Kidney (tissue), 14 donors: ENCODE data around the gene ARNT2. TPM values are rescaled to one million over a fixed set of nuclear protein-coding genes. Genes with fewer than 3 reads are reported as not detected.

ENCODE experiments used
- DNase-seq, 5 donors: peaks; one replicate each; pipeline ENCODE4 v3.0.0-alpha.2; 2013 to 2020
- FAIRE-seq: peaks from 2 replicates; lab custom pipeline; 2012; peaks lifted over from hg19 to GRCh38; lab: Jason Lieb, UNC
- H3K27ac ChIP-seq, 2 donors: one replicate each; pipeline ENCODE4 v1.7.0; 2013; ENCODE audit warnings: low read depth in 2 of 2, low read length in 2 of 2, inconsistent platforms in 1 of 2
- H3K27me3 ChIP-seq: one replicate; pipeline ENCODE4 v1.7.1; 2013; ENCODE audit warnings: low read length, inconsistent platforms; ENCODE audit not compliant: control insufficient read depth, insufficient read depth
- H3K36me3 ChIP-seq, 3 donors: one replicate each; pipeline versions ENCODE4 v1.7.0 to v1.7.1; 2013; ENCODE audit warnings: low read length in 3 of 3, control low read depth in 1 of 3, inconsistent platforms in 1 of 3; ENCODE audit not compliant: insufficient read depth in 3 of 3, control insufficient read depth in 2 of 3
- H3K4me1 ChIP-seq, 3 donors: one replicate each; pipeline versions ENCODE4 v1.7.0 to v1.7.1; 2013; ENCODE audit warnings: low read length in 3 of 3, inconsistent platforms in 1 of 3, low read depth in 1 of 3; ENCODE audit not compliant: control insufficient read depth in 2 of 3, insufficient read depth in 2 of 3
- H3K4me3 ChIP-seq, 3 donors: one replicate each; pipeline versions ENCODE4 v1.7.0 to v1.8.1; 2013; ENCODE audit warnings: low read length in 3 of 3, control low read depth in 1 of 3, inconsistent platforms in 1 of 3
- H3K9ac ChIP-seq, 3 donors: one replicate each; pipeline versions ENCODE4 v1.7.0 to v1.7.1; 2013; ENCODE audit warnings: low read length in 3 of 3, control low read depth in 1 of 3, inconsistent platforms in 1 of 3
- H3K9me3 ChIP-seq, 3 donors: one replicate each; pipeline versions ENCODE4 v1.7.0 to v1.7.1; 2013; ENCODE audit warnings: low read length in 3 of 3, control low read depth in 1 of 3, inconsistent platforms in 1 of 3; ENCODE audit not compliant: control insufficient read depth in 2 of 3, insufficient read depth in 1 of 3
- intact Hi-C: fragments of 100-400 bp; cut with DNase I; formaldehyde crosslinking; loops from one replicate; pipeline ENCODE4 v1.11.1; 2022
- polyA plus RNA-seq: library from polyadenylated mRNA; stranded (reverse); fragments of 350-450 nt; fragmentation: Illumina TruSeq; extraction: RNeasy Lipid Tissue Mini Kit (QIAGEN cat#74804); gene quantifications from one replicate; pipeline ENCODE4 v1.2.3, GENCODE V29; 2014; ENCODE audit warnings: low read depth, low replicate concordance; ENCODE audit not compliant: insufficient read depth
- total RNA-seq: library from RNA; stranded (reverse); fragmentation: NEBNext Ultra II Directional; extraction: Animal tissue kit (Norgen Biotek cat#: 25700); gene quantifications from one replicate; pipeline ENCODE4 v1.2.1, GENCODE V29; 2021
- TF ChIP-seq, protein P1 (sequence below): IDR thresholded peaks from 3 replicates; pipeline ENCODE4 v1.5.1; 2012; ENCODE audit warnings: mild to moderate bottlenecking, moderate library complexity, borderline replicate concordance; ENCODE audit not compliant: insufficient read depth; ENCODE audit errors: extremely low read depth
- donor health status: control.
- donor health status: control.
- donor health status: control.
- donor health status: control.
- donor health status: control.
- donor health status: DM: yes; HTN: yes; CAD: no.
- donor health status: Normal renal cell carcinoma (clear cell type).

The ARNT2 gene
- total and polyA plus RNA-seq, 2 donors from 2014 or later, result 12.2 to 38.2 TPM

DNA sequence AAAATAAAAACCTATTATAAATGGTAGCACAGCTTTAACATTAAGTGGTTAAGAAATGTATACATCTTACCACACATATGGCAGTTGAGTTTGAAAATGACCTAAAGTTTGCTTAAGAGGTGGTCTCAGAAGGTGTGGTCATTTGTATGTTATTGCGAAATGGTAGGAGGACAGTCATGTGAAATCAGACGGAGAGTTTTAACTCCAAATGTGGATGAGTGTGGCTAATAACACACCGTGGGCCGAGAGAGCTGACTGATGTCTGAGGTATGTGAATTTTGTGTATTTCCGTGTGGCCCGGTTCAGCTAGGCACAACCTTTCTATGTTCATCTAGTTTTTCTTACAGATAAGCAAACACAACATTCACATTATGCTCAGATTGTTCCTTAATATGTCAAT is 71.9 kb downstream of the ARNT2 start:
- Histone ChIP-seq H3K36me3 (peaks cover 0 to 4% (median 2%) of the 10 kb centered on the region in 3 donors), H3K27me3 (no peaks in the 10 kb centered on the region), H3K27ac (no peak overlapping the region), H3K9me3 (no peaks in the 10 kb centered on the region), H3K4me1 (no peaks in the 10 kb centered on the region), H3K9ac (no peak overlapping the region), H3K4me3 (no peak overlapping the region)
- no peak for FAIRE-seq
- TF ChIP-seq, protein P1, sequence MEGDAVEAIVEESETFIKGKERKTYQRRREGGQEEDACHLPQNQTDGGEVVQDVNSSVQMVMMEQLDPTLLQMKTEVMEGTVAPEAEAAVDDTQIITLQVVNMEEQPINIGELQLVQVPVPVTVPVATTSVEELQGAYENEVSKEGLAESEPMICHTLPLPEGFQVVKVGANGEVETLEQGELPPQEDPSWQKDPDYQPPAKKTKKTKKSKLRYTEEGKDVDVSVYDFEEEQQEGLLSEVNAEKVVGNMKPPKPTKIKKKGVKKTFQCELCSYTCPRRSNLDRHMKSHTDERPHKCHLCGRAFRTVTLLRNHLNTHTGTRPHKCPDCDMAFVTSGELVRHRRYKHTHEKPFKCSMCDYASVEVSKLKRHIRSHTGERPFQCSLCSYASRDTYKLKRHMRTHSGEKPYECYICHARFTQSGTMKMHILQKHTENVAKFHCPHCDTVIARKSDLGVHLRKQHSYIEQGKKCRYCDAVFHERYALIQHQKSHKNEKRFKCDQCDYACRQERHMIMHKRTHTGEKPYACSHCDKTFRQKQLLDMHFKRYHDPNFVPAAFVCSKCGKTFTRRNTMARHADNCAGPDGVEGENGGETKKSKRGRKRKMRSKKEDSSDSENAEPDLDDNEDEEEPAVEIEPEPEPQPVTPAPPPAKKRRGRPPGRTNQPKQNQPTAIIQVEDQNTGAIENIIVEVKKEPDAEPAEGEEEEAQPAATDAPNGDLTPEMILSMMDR, result no peak
- intact Hi-C loops, result no loop called here
- DNase-seq, result no peak

DNA sequence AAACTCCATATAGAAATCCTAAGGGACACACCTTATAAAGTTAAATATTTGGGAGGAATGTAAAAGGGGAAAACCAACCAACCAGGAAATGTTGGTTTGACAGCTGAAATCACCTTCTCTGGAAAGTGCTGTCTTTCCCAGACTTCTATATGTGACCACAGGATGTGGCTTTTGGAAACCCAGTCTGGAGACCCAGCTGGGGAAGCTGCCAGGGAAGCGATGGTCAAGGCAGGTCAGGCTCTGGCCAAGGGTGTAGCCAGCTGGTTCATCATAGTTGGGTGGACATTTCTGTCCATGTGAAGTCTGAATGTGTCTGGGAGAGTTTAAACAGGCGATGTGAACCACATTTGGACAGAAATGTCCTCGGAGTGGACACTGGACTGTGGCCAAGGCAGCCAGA is 73.9 kb downstream of the ARNT2 start:
- DNase-seq (no peak), FAIRE-seq (no peak)
- Histone ChIP-seq H3K36me3 (peaks cover 0 to 4% (median 2%) of the 10 kb centered on the region in 3 donors), H3K27ac (no peak overlapping the region), H3K27me3 (no peaks in the 10 kb centered on the region), H3K4me1 (no peaks in the 10 kb centered on the region), H3K4me3 (no peak overlapping the region), H3K9me3 (no peaks in the 10 kb centered on the region), H3K9ac (no peak overlapping the region)
- intact Hi-C loops, result no loop called here
- TF ChIP-seq, protein P1, result no peak

DNA sequence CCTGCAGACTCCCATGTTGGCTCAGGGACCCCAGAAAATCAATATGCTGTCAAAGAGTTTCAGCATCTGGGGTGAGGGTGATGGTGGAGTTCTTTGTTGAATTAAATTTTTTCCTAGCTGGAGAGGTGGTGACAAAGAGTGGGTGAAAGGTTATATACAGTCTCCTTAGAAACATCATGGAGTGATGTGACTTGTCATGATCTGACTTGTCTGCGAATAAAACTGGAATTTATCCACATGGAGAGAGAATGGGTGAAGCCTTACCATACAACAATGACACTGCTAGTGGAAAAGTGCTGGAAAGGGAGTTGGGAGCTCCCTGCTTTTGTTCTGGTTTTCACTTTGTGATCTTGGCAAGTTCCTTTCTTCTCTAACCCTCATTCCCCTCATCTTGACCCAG is 75.0 kb downstream of the ARNT2 start:
- H3K9me3 ChIP-seq, result no peaks in the 10 kb centered on the region
- DNase-seq, result no peak
- H3K9ac ChIP-seq, result no peak overlapping the region
- H3K4me1 ChIP-seq, result peaks cover 0 to 2% (median 0%) of the 10 kb centered on the region in 3 donors
- H3K27ac ChIP-seq, result no peak overlapping the region
- no peaks in the 10 kb centered on the region for H3K27me3 ChIP-seq
- TF ChIP-seq, protein P1, result no peak
- no peak overlapping the region for H3K4me3 ChIP-seq
- H3K36me3 ChIP-seq, result peaks cover 0 to 4% (median 2%) of the 10 kb centered on the region in 3 donors
- no peak for FAIRE-seq
- intact Hi-C loops, result no loop called here
